ENCODE measurements around the gene CDH13. TPM values are rescaled to one million over a fixed set of nuclear protein-coding genes. Genes with fewer than 3 reads are reported as not detected.

The CDH13 gene
- total and polyA plus RNA-seq, 2 experiments from 2014 or later, result 1.2 to 1.5 TPM

GRCh38 chr16:82664181-82664580 is 37.4 kb downstream of the CDH13 start:
- 82% methylated on average over 2 of the region's 2 CpGs for WGBS (ENCODE audit: low lambda C conversion rate, missing lambda C conversion rate)
- DNase-seq (ENCODE audit: low spot score), result no peak
- H2AFZ ChIP-seq, result no peak overlapping the region
- no peaks in the 10 kb centered on the region for H3K36me3 ChIP-seq (replicated peaks; ENCODE audit: insufficient read depth, low read depth)
- no peak overlapping the region for H3K27ac ChIP-seq
- H3K27me3 ChIP-seq, result peaks cover 7% of the 10 kb centered on the region
- no peak overlapping the region for H3K4me3 ChIP-seq
- H4K20me1 ChIP-seq (ENCODE audit: insufficient read depth, poor library complexity, severe bottlenecking), result no peaks in the 10 kb centered on the region
- TF ChIP-seq EZH2phosphoT487 (IDR thresholded peaks at IDR 0.05; ENCODE audit: low read depth, severe bottlenecking, unreplicated experiment) (no peak), CTCF (IDR thresholded peaks at IDR 0.05; ENCODE audit: poor library complexity) (no peak), EZH2 (IDR thresholded peaks at IDR 0.05; ENCODE audit: borderline replicate concordance) (no peak)
- no peak overlapping the region for H3K4me2 ChIP-seq
- H3K4me1 ChIP-seq (ENCODE audit: insufficient read depth), result no peaks in the 10 kb centered on the region
- H3K79me2 ChIP-seq, result no peaks in the 10 kb centered on the region
- no peaks in the 10 kb centered on the region for H3K9me2 ChIP-seq (replicated peaks; ENCODE audit: insufficient read depth)
- no peaks in the 10 kb centered on the region for H3K9me3 ChIP-seq (ENCODE audit: low read depth)

GRCh38 chr16:82665025-82665424 is 38.3 kb downstream of the CDH13 start:
- TF ChIP-seq EZH2 (IDR thresholded peaks at IDR 0.05; ENCODE audit: borderline replicate concordance) (no peak), EZH2phosphoT487 (IDR thresholded peaks at IDR 0.05; ENCODE audit: low read depth, severe bottlenecking, unreplicated experiment) (no peak), CTCF (IDR thresholded peaks at IDR 0.05; ENCODE audit: poor library complexity) (no peak)
- Histone ChIP-seq H3K4me1 (ENCODE audit: insufficient read depth) (no peaks in the 10 kb centered on the region), H3K9me2 (replicated peaks; ENCODE audit: insufficient read depth) (no peaks in the 10 kb centered on the region), H3K9me3 (ENCODE audit: low read depth) (no peaks in the 10 kb centered on the region), H3K4me3 (no peak overlapping the region), H3K4me2 (no peak overlapping the region), H2AFZ (no peak overlapping the region), H3K79me2 (no peaks in the 10 kb centered on the region), H3K27ac (no peak overlapping the region), H3K36me3 (replicated peaks; ENCODE audit: insufficient read depth, low read depth) (no peaks in the 10 kb centered on the region), H3K27me3 (peaks cover 7% of the 10 kb centered on the region), H4K20me1 (ENCODE audit: insufficient read depth, poor library complexity, severe bottlenecking) (no peaks in the 10 kb centered on the region)
- 88% methylated on average over 3 of the region's 3 CpGs for WGBS (ENCODE audit: low lambda C conversion rate, missing lambda C conversion rate)
- DNase-seq (ENCODE audit: low spot score), result no peak

GRCh38 chr16:82667437-82667836 is 40.7 kb downstream of the CDH13 start:
- Histone ChIP-seq H3K4me2 (no peak overlapping the region), H3K27me3 (no peaks in the 10 kb centered on the region), H2AFZ (no peak overlapping the region), H3K4me1 (ENCODE audit: insufficient read depth) (no peaks in the 10 kb centered on the region), H3K9me2 (replicated peaks; ENCODE audit: insufficient read depth) (no peaks in the 10 kb centered on the region), H3K4me3 (no peak overlapping the region), H3K27ac (no peak overlapping the region), H3K79me2 (no peaks in the 10 kb centered on the region), H4K20me1 (ENCODE audit: insufficient read depth, poor library complexity, severe bottlenecking) (no peaks in the 10 kb centered on the region), H3K9me3 (ENCODE audit: low read depth) (no peaks in the 10 kb centered on the region), H3K36me3 (replicated peaks; ENCODE audit: insufficient read depth, low read depth) (no peaks in the 10 kb centered on the region)
- no peak for DNase-seq (ENCODE audit: low spot score)
- WGBS (ENCODE audit: low lambda C conversion rate, missing lambda C conversion rate), result 83% methylated on average over 12 of the region's 12 CpGs
- TF ChIP-seq CTCF (IDR thresholded peaks at IDR 0.05; ENCODE audit: poor library complexity) (no peak), EZH2phosphoT487 (IDR thresholded peaks at IDR 0.05; ENCODE audit: low read depth, severe bottlenecking, unreplicated experiment) (no peak), EZH2 (IDR thresholded peaks at IDR 0.05; ENCODE audit: borderline replicate concordance) (no peak)

GRCh38 chr16:82668094-82668493 is 41.3 kb downstream of the CDH13 start:
- Histone ChIP-seq H3K27me3 (no peaks in the 10 kb centered on the region), H3K36me3 (replicated peaks; ENCODE audit: insufficient read depth, low read depth) (no peaks in the 10 kb centered on the region), H3K27ac (no peak overlapping the region), H3K4me1 (ENCODE audit: insufficient read depth) (no peaks in the 10 kb centered on the region), H3K9me2 (replicated peaks; ENCODE audit: insufficient read depth) (no peaks in the 10 kb centered on the region), H4K20me1 (ENCODE audit: insufficient read depth, poor library complexity, severe bottlenecking) (no peaks in the 10 kb centered on the region), H3K9me3 (ENCODE audit: low read depth) (no peaks in the 10 kb centered on the region), H3K79me2 (no peaks in the 10 kb centered on the region), H3K4me3 (no peak overlapping the region), H2AFZ (no peak overlapping the region), H3K4me2 (no peak overlapping the region)
- no peak for DNase-seq (ENCODE audit: low spot score)
- no peak for TF ChIP-seq EZH2 (IDR thresholded peaks at IDR 0.05; ENCODE audit: borderline replicate concordance)
- TF ChIP-seq CTCF (IDR thresholded peaks at IDR 0.05; ENCODE audit: poor library complexity), result no peak
- no peak for TF ChIP-seq EZH2phosphoT487 (IDR thresholded peaks at IDR 0.05; ENCODE audit: low read depth, severe bottlenecking, unreplicated experiment)
- WGBS (ENCODE audit: low lambda C conversion rate, missing lambda C conversion rate), result 90% methylated on average over 3 of the region's 3 CpGs

Measured in hepatocyte (in vitro differentiated cells).